GM23338 (cell line): ENCODE data around the gene INSM2. TPM values are rescaled to one million over a fixed set of nuclear protein-coding genes. Genes with fewer than 3 reads are reported as not detected.
A peak's percentile ranks its signal among the peaks of the same experiment; 100 is the strongest.

Source experiments
- ATAC-seq: fragments of 200-7000 bp; cut with Tn5 transposase; 3 replicates; pipeline ENCODE4 v1.9.1; 2020
- DNase-seq: peaks from one replicate; pipeline ENCODE4 v3.0.0-alpha.2; 2015; ENCODE audit warnings: low spot score
- H2AFZ ChIP-seq: fragments of 200-600 bp; sonication (generic); 2 replicates; pipeline ENCODE4 v1.8.0; 2016; ENCODE audit warnings: antibody characterized with exemption, mild to moderate bottlenecking, moderate library complexity
- H3F3A ChIP-seq: fragments of 200-600 bp; sonication (generic); replicated peaks from 2 replicates; pipeline ENCODE4 v1.8.0; 2017; ENCODE audit warnings: antibody characterized with exemption, mixed run types, low read depth
- H3K27ac ChIP-seq: fragments of 200-600 bp; sonication (generic); 2 replicates; pipeline ENCODE4 v1.6.1; 2016; ENCODE audit warnings: low read depth
- H3K27me3 ChIP-seq: fragments of 200-600 bp; sonication (generic); 2 replicates; pipeline ENCODE4 v1.8.0; 2016; ENCODE audit warnings: mild to moderate bottlenecking, mixed run types, moderate library complexity; ENCODE audit not compliant: insufficient read depth
- H3K36me3 ChIP-seq: fragments of 200-600 bp; sonication (generic); 2 replicates; pipeline ENCODE4 v1.8.0; 2016; ENCODE audit warnings: mild to moderate bottlenecking; ENCODE audit not compliant: insufficient read depth
- H3K4me1 ChIP-seq: fragments of 200-600 bp; sonication (generic); 2 replicates; pipeline ENCODE4 v1.8.0; 2016; ENCODE audit warnings: mild to moderate bottlenecking, moderate library complexity; ENCODE audit not compliant: insufficient read depth
- H3K4me2 ChIP-seq: fragments of 200-600 bp; sonication (generic); 2 replicates; pipeline ENCODE4 v1.7.1; 2017; ENCODE audit warnings: mixed run types
- H3K4me3 ChIP-seq: fragments of 200-600 bp; sonication (generic); 2 replicates; pipeline ENCODE4 v1.6.1; 2016; ENCODE audit warnings: mixed run types
- H3K79me2 ChIP-seq: fragments of 200-600 bp; sonication (generic); replicated peaks from 2 replicates; pipeline ENCODE4 v1.8.0; 2017; ENCODE audit warnings: mild to moderate bottlenecking; ENCODE audit not compliant: insufficient read depth
- H3K9me2 ChIP-seq: fragments of 200-600 bp; sonication (generic); 2 replicates; pipeline ENCODE4 v1.8.0; 2017; ENCODE audit not compliant: insufficient read depth
- H4K20me1 ChIP-seq: fragments of 200-600 bp; sonication (generic); replicated peaks from 2 replicates; pipeline ENCODE4 v1.8.0; 2017; ENCODE audit warnings: mild to moderate bottlenecking; ENCODE audit not compliant: insufficient read depth
- H3K27ac Mint-ChIP-seq: 2 replicates; pipeline ENCODE4 v1.8.0; 2020; ENCODE audit warnings: inconsistent platforms, mild to moderate bottlenecking, moderate library complexity, mixed read lengths
- H3K27me3 Mint-ChIP-seq: 3 replicates; pipeline ENCODE4 v1.8.0; 2022; ENCODE audit warnings: low read depth, mild to moderate bottlenecking, moderate library complexity, mixed read lengths, inconsistent platforms; ENCODE audit not compliant: insufficient read depth, poor library complexity
- H3K36me3 Mint-ChIP-seq: 3 replicates; pipeline ENCODE4 v1.8.0; 2021; ENCODE audit warnings: low read depth, mild to moderate bottlenecking, inconsistent platforms, moderate library complexity, mixed read lengths
- H3K4me1 Mint-ChIP-seq: 3 replicates; pipeline ENCODE4 v1.8.0; 2020; ENCODE audit warnings: mild to moderate bottlenecking, inconsistent platforms, mixed read lengths
- H3K4me3 Mint-ChIP-seq: 3 replicates; pipeline ENCODE4 v1.8.0; 2021; ENCODE audit warnings: moderate library complexity, mild to moderate bottlenecking, inconsistent platforms, mixed read lengths
- H3K9me3 Mint-ChIP-seq: 3 replicates; pipeline ENCODE4 v1.8.0; 2020; ENCODE audit warnings: moderate library complexity, mild to moderate bottlenecking, inconsistent platforms, mixed read lengths
- CREB1 ChIP-seq: fragments of 250-450 bp; sonication (Bioruptor Pico); IDR thresholded peaks from 2 replicates; pipeline ENCODE4 v1.5.0; 2020; ENCODE audit warnings: low read depth, mild to moderate bottlenecking, moderate library complexity
- EZH2 ChIP-seq: fragments of 200-600 bp; sonication (generic); IDR thresholded peaks from one replicate; pipeline ENCODE4 v1.8.0; 2017; ENCODE audit warnings: antibody characterized with exemption, mild to moderate bottlenecking, low read depth; ENCODE audit not compliant: unreplicated experiment
- EZH2phosphoT487 ChIP-seq: fragments of 200-600 bp; sonication (generic); IDR thresholded peaks from one replicate; pipeline ENCODE4 v1.8.1; 2018; ENCODE audit warnings: antibody characterized with exemption; ENCODE audit not compliant: unreplicated experiment
- JUNB ChIP-seq: IDR thresholded peaks from one replicate; pipeline ENCODE4 v1.6.1; 2016; ENCODE audit warnings: antibody characterized with exemption; ENCODE audit not compliant: unreplicated experiment
- NANOG ChIP-seq: IDR thresholded peaks from 2 replicates; pipeline ENCODE4 v1.6.1; 2016; ENCODE audit warnings: antibody characterized with exemption, borderline replicate concordance
- POLR2AphosphoS5 ChIP-seq: IDR thresholded peaks from 2 replicates; pipeline ENCODE4 v1.6.1; 2016; ENCODE audit warnings: antibody characterized with exemption, low read depth
- STAT1 ChIP-seq: IDR thresholded peaks from one replicate; pipeline ENCODE4 v1.6.1; 2016; ENCODE audit warnings: antibody characterized with exemption; ENCODE audit not compliant: unreplicated experiment
- ZNF114 ChIP-seq: fragments of 250-450 bp; sonication (Bioruptor Pico); IDR thresholded peaks from 2 replicates; pipeline ENCODE4 v1.5.0; 2020; ENCODE audit warnings: mild to moderate bottlenecking, moderate library complexity
- ZNF331 ChIP-seq: fragments of 250-450 bp; sonication (Bioruptor Pico); IDR thresholded peaks from 2 replicates; pipeline ENCODE4 v1.5.0; 2020; ENCODE audit warnings: low read depth, mild to moderate bottlenecking, moderate library complexity
- long read RNA-seq: library from polyadenylated mRNA; unstranded; transcript quantifications from one replicate; pipeline ENCODE4 v2.0.0, GENCODE V29; 2020; ENCODE audit not compliant: unreplicated experiment
- polyA plus RNA-seq: library from polyadenylated mRNA; unstranded; fragments of >200 nt; fragmentation: Nextera tagmentation; extraction: Ambion mirVana; gene quantifications from 2 replicates; pipeline ENCODE4 v1.2.1, GENCODE V29; 2016
- total RNA-seq: library from RNA; depleted of rRNA; stranded (reverse); fragments of >200 nt; shearing (Covaris generic); gene quantifications from 2 replicates; pipeline ENCODE4 v1.2.3, GENCODE V29; 2014; rRNA removed
- TF ChIP-seq, protein P1 (sequence below): IDR thresholded peaks from one replicate; pipeline ENCODE4 v1.6.1; 2018; ENCODE audit warnings: antibody characterized with exemption; ENCODE audit not compliant: unreplicated experiment
- TF ChIP-seq, protein P2 (sequence below): IDR thresholded peaks from 2 replicates; pipeline ENCODE4 v1.6.1; 2016; ENCODE audit warnings: antibody characterized with exemption
- TF ChIP-seq, protein P3 (sequence below), 2 experiments: fragments of 200-600 bp in 1 of 2; sonication (generic) in 1 of 2; conservative IDR thresholded peaks; 2 replicates each; pipeline versions ENCODE4 v1.5.1 to v1.6.1; 2016 to 2017; ENCODE audit warnings: antibody characterized with exemption in 2 of 2, low read depth in 2 of 2, mild to moderate bottlenecking in 2 of 2, moderate library complexity in 1 of 2

INSM2 gene
- total RNA-seq, result not detected in 2 replicates
- polyA plus RNA-seq, result not detected in 2 replicates
- long read RNA-seq, result 0 reads

- Histone ChIP-seq H3K4me3 (peak within 1 kb of the TSS; percentile 80), H3K79me2 (no peaks in the 10 kb centered on the region), H3K27ac (no peak within 1 kb of the TSS), H3K4me2 (peak within 1 kb of the TSS; percentile 98), H3K36me3 (no peaks in the 10 kb centered on the region), H2AFZ (peak within 1 kb of the TSS; percentile 98; the same call in 1 of the 2 replicates), H3K9me2 (no peaks in the 10 kb centered on the region), H4K20me1 (peaks cover 6% of the 10 kb centered on the region), H3K4me1 (peaks cover 13% of the 10 kb centered on the region; the same call in 1 of the 2 replicates), H3K27me3 (peaks cover 94% of the 10 kb centered on the region), H3F3A (0 out of 2 replicates have a peak, but pooled peaks cover 7% of the 10 kb centered on the region)
- Mint-ChIP-seq H3K4me1 (peaks cover 4% of the 10 kb centered on the region; the same call in 1 of the 3 replicates), H3K4me3 (peak within 1 kb of the TSS; percentile 77), H3K27ac (no peak within 1 kb of the TSS), H3K27me3 (peaks cover 44% of the 10 kb centered on the region), H3K36me3 (no peaks in the 10 kb centered on the region), H3K9me3 (no peaks in the 10 kb centered on the region)
- ATAC-seq, result peak; percentile 82
- TF ChIP-seq EZH2phosphoT487 (no peak), EZH2 (peak; percentile 3)
- peak; percentile 92 for DNase-seq
These were observed at the start of gene INSM2 for GRCh38 chr14:35533357-35534207. Gene INSM2, plus strand, starts transcription at chr14:35534164. Its CDS starts 89 bp downstream, at chr14:35534253.

GRCh38 chr14:35492569-35493014 is 41.4 kb upstream of the INSM2 start:
- Histone ChIP-seq H3K27ac (no peak overlapping the region), H3K27me3 (no peaks in the 10 kb centered on the region), H3K79me2 (no peaks in the 10 kb centered on the region), H3K4me3 (no peak overlapping the region), H3K4me1 (no peaks in the 10 kb centered on the region), H3F3A (no peaks in the 10 kb centered on the region), H3K4me2 (no peak overlapping the region), H3K36me3 (no peaks in the 10 kb centered on the region), H3K9me2 (no peaks in the 10 kb centered on the region), H2AFZ (no peak overlapping the region; the same call in 1 of the 2 replicates), H4K20me1 (no peaks in the 10 kb centered on the region)
- DNase-seq, result no peak
- ATAC-seq, result no peak
- no peak overlapping the region for H3K27ac Mint-ChIP-seq
- no peaks in the 10 kb centered on the region for H3K27me3 Mint-ChIP-seq
- peaks cover 25% of the 10 kb centered on the region; the same call in 2 of the 3 replicates for H3K9me3 Mint-ChIP-seq
- no peak overlapping the region for H3K4me3 Mint-ChIP-seq
- no peaks in the 10 kb centered on the region for H3K4me1 Mint-ChIP-seq
- peaks cover 15% of the 10 kb centered on the region; the same call in 2 of the 3 replicates for H3K36me3 Mint-ChIP-seq
- TF ChIP-seq ZNF114 (no peak), EZH2 (no peak), ZNF331 (no peak), NANOG (no peak), STAT1 (no peak), CREB1 (CRISPR knock-in tag) (no peak)

- no peak overlapping the region; the same call in 1 of the 2 replicates for H2AFZ ChIP-seq
- H3K27me3 Mint-ChIP-seq, result no peaks in the 10 kb centered on the region
These were observed 38.7 kb upstream of the INSM2 start for GRCh38 chr14:35495278-35495677.

More at GRCh38 chr14:35495278-35495677, 38.7 kb upstream of the INSM2 start:
- Histone ChIP-seq H3K27ac (no peak overlapping the region), H3K27me3 (no peaks in the 10 kb centered on the region), H3K4me3 (no peak overlapping the region), H4K20me1 (no peaks in the 10 kb centered on the region), H3K9me2 (no peaks in the 10 kb centered on the region), H3K4me2 (no peak overlapping the region), H3K79me2 (no peaks in the 10 kb centered on the region), H3K36me3 (no peaks in the 10 kb centered on the region), H3K4me1 (no peaks in the 10 kb centered on the region), H3F3A (no peaks in the 10 kb centered on the region)
- TF ChIP-seq STAT1 (no peak), JUNB (no peak), POLR2AphosphoS5 (no peak), NANOG (no peak), ZNF331 (no peak)
- TF ChIP-seq, protein P1, sequence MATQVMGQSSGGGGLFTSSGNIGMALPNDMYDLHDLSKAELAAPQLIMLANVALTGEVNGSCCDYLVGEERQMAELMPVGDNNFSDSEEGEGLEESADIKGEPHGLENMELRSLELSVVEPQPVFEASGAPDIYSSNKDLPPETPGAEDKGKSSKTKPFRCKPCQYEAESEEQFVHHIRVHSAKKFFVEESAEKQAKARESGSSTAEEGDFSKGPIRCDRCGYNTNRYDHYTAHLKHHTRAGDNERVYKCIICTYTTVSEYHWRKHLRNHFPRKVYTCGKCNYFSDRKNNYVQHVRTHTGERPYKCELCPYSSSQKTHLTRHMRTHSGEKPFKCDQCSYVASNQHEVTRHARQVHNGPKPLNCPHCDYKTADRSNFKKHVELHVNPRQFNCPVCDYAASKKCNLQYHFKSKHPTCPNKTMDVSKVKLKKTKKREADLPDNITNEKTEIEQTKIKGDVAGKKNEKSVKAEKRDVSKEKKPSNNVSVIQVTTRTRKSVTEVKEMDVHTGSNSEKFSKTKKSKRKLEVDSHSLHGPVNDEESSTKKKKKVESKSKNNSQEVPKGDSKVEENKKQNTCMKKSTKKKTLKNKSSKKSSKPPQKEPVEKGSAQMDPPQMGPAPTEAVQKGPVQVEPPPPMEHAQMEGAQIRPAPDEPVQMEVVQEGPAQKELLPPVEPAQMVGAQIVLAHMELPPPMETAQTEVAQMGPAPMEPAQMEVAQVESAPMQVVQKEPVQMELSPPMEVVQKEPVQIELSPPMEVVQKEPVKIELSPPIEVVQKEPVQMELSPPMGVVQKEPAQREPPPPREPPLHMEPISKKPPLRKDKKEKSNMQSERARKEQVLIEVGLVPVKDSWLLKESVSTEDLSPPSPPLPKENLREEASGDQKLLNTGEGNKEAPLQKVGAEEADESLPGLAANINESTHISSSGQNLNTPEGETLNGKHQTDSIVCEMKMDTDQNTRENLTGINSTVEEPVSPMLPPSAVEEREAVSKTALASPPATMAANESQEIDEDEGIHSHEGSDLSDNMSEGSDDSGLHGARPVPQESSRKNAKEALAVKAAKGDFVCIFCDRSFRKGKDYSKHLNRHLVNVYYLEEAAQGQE, result no peak
- TF ChIP-seq, protein P2, sequence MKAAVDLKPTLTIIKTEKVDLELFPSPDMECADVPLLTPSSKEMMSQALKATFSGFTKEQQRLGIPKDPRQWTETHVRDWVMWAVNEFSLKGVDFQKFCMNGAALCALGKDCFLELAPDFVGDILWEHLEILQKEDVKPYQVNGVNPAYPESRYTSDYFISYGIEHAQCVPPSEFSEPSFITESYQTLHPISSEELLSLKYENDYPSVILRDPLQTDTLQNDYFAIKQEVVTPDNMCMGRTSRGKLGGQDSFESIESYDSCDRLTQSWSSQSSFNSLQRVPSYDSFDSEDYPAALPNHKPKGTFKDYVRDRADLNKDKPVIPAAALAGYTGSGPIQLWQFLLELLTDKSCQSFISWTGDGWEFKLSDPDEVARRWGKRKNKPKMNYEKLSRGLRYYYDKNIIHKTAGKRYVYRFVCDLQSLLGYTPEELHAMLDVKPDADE, result no peak
- TF ChIP-seq, protein P3, sequence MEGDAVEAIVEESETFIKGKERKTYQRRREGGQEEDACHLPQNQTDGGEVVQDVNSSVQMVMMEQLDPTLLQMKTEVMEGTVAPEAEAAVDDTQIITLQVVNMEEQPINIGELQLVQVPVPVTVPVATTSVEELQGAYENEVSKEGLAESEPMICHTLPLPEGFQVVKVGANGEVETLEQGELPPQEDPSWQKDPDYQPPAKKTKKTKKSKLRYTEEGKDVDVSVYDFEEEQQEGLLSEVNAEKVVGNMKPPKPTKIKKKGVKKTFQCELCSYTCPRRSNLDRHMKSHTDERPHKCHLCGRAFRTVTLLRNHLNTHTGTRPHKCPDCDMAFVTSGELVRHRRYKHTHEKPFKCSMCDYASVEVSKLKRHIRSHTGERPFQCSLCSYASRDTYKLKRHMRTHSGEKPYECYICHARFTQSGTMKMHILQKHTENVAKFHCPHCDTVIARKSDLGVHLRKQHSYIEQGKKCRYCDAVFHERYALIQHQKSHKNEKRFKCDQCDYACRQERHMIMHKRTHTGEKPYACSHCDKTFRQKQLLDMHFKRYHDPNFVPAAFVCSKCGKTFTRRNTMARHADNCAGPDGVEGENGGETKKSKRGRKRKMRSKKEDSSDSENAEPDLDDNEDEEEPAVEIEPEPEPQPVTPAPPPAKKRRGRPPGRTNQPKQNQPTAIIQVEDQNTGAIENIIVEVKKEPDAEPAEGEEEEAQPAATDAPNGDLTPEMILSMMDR (conservative IDR thresholded peaks at IDR 0.05; ENCODE audit: low read depth in 2 of 2), result no peak
- H3K9me3 Mint-ChIP-seq, result peaks cover 23% of the 10 kb centered on the region; the same call in 2 of the 3 replicates
- H3K27ac Mint-ChIP-seq, result no peak overlapping the region
- H3K36me3 Mint-ChIP-seq, result peaks cover 11% of the 10 kb centered on the region; the same call in 2 of the 3 replicates
- no peaks in the 10 kb centered on the region for H3K4me1 Mint-ChIP-seq
- no peak overlapping the region for H3K4me3 Mint-ChIP-seq
- no peak for ATAC-seq
- no peak for DNase-seq
